ENCODE measurements around the gene ARHGAP44. TPM values are rescaled to one million over a fixed set of nuclear protein-coding genes. Genes with fewer than 3 reads are reported as not detected.
"Not testable (repeated sequence)": the region's sequence is repeated elsewhere in the genome, so short reads cannot be mapped to it uniquely, and the experiment has no call there.

The ARHGAP44 gene
- total RNA-seq, 1 donor from 2014 or later, result 0.79 TPM

GRCh38 chr17:12977008-12977751, 187.9 kb downstream of the ARHGAP44 start:
- H3K4me3 ChIP-seq (ENCODE audit: low read depth, low read length), result no peak overlapping the region
- no peaks in the 10 kb centered on the region for H3K27me3 ChIP-seq (ENCODE audit: control insufficient read depth, insufficient read depth, low read length)
- FAIRE-seq (no peak), DNase-seq (ENCODE audit: low read depth) (peak; percentile 37)
- TF ChIP-seq CTCF (IDR thresholded peaks at IDR 0.05; ENCODE audit: insufficient read depth, low read length, severe bottlenecking), result no peak
- no peaks in the 10 kb centered on the region for H3K36me3 ChIP-seq (ENCODE audit: control insufficient read depth, insufficient read depth, low read length)

DNA sequence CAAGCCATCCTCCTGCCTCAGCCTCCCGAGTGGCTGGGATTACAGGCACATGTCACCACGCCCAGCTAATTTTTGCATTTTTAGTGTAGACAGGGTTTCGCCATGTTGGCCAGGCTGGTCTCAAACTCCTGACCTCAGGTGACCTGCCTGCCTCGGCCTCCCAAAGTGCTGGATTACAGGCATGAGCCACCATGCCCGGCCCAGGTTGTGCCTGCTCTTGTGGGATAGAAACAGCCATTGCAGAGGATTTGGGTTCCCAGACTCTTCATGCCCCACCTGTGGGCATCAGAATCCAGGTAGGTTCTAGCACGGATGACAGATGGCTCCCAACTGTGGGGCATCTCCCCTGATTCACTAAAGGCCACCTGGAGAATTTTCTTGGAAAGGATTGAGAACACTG, 189.5 kb downstream of the ARHGAP44 start:
- not testable (repeated sequence) for H3K36me3 ChIP-seq (ENCODE audit: control insufficient read depth, insufficient read depth, low read length); FAIRE-seq; H3K4me3 ChIP-seq (ENCODE audit: low read depth, low read length); DNase-seq (ENCODE audit: low read depth); H3K27me3 ChIP-seq (ENCODE audit: control insufficient read depth, insufficient read depth, low read length)

- Histone ChIP-seq H3K36me3 (ENCODE audit: control insufficient read depth, insufficient read depth, low read length) (no peaks in the 10 kb centered on the region), H3K27me3 (ENCODE audit: control insufficient read depth, insufficient read depth, low read length) (no peaks in the 10 kb centered on the region), H3K4me3 (ENCODE audit: low read depth, low read length) (no peak overlapping the region)
- TF ChIP-seq CTCF (IDR thresholded peaks at IDR 0.05; ENCODE audit: insufficient read depth, low read length, severe bottlenecking), result no peak
- FAIRE-seq (no peak), DNase-seq (ENCODE audit: low read depth) (no peak)
These were observed 189.9 kb downstream of the ARHGAP44 start for GRCh38 chr17:12979246-12979645.

DNA sequence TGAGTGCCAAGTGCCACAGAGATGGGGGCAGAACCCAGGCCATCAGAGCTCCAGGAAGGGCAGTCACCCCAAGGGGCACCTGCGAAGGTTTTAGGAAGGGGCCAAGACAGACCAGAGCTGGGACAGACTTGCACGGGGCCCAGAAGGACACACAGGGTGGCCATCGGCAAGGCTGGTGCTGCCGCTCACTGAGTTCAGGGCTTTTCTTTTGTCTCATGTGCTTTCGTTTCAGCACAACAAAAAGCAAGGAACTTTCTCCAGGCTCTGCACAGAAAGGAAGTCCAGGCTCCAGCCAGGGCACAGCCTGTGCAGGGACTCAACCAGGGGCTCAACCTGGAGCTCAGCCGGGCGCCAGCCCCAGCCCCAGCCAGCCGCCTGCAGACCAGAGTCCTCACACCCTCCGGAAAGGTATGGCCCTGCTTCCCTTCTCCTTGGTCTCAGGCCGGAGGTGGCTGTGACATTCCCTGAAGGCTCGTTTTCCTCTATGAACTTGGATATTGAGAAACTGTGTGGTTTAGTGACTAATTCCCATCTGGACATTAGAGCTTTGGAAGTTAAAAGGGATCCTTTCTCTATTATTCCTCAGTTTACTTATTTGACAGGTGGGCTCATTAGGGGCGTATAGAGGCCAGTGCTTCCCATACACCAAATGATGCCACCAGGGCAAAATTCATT, 190.7 kb downstream of the ARHGAP44 start:
- no peak for TF ChIP-seq CTCF (IDR thresholded peaks at IDR 0.05; ENCODE audit: insufficient read depth, low read length, severe bottlenecking)
- no peak for FAIRE-seq

GRCh38 chr17:12982224-12982623, 192.9 kb downstream of the ARHGAP44 start:
- DNase-seq (ENCODE audit: low read depth) (no peak), FAIRE-seq (peak; percentile 50)
- Histone ChIP-seq H3K36me3 (ENCODE audit: control insufficient read depth, insufficient read depth, low read length) (no peaks in the 10 kb centered on the region), H3K27me3 (ENCODE audit: control insufficient read depth, insufficient read depth, low read length) (no peaks in the 10 kb centered on the region), H3K4me3 (ENCODE audit: low read depth, low read length) (no peak overlapping the region)
- no peak for TF ChIP-seq CTCF (IDR thresholded peaks at IDR 0.05; ENCODE audit: insufficient read depth, low read length, severe bottlenecking)

More for the DNA sequence above, 190.7 kb downstream of the ARHGAP44 start:
- Histone ChIP-seq H3K36me3 (ENCODE audit: control insufficient read depth, insufficient read depth, low read length) (no peaks in the 10 kb centered on the region), H3K4me3 (ENCODE audit: low read depth, low read length) (no peak overlapping the region), H3K27me3 (ENCODE audit: control insufficient read depth, insufficient read depth, low read length) (no peaks in the 10 kb centered on the region)
- DNase-seq (ENCODE audit: low read depth), result no peak

DNA sequence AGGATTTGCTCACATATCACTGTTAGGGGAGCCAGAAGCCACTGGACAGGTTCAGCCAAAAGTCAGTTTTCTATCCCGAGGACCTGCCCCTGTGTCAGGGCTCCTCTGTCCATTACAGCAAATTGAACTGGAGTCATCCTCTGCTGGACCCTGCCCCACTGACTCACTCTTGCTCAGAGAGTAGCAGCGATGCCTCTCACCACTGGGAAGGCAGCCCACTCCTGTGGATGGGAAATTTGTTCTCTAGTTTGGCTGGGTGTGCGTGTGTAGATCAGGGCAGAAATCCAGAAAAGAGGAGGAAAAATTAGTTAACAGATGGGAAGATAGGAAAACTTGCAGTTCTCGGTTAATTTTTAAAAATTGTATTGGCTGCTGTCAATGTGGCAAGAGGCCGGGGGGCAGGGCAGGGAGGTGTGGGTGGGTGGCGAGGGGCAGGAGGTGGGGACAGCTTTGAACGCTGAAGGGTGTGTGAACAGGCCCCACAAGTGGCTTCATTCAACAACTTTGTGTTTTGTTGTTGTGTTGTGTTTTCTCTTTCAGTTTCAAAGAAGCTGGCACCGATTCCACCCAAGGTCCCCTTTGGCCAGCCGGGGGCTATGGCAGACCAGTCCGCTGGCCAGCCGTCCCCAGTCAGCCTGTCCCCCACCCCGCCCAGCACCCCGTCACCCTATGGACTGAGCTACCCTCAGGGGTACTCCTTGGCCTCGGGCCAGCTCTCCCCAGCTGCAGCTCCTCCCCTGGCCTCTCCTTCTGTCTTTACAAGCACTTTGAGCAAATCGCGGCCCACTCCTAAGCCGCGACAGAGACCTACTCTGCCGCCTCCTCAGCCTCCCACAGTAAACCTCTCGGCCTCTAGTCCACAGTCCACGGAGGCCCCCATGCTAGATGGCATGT, 194.9 kb downstream of the ARHGAP44 start:
- H3K4me3 ChIP-seq (ENCODE audit: low read depth, low read length), result no peak overlapping the region
- no peaks in the 10 kb centered on the region for H3K27me3 ChIP-seq (ENCODE audit: control insufficient read depth, insufficient read depth, low read length)
- DNase-seq (ENCODE audit: low read depth) (no peak), FAIRE-seq (no peak)
- no peaks in the 10 kb centered on the region for H3K36me3 ChIP-seq (ENCODE audit: control insufficient read depth, insufficient read depth, low read length)
- TF ChIP-seq CTCF (IDR thresholded peaks at IDR 0.05; ENCODE audit: insufficient read depth, low read length, severe bottlenecking), result no peak

Data from bronchial epithelial cell (primary cell).